H1 (cell line): Measurements from ENCODE around the gene C1QTNF7.

Experiments
- TF ChIP-seq, protein P1 (sequence below): IDR thresholded peaks from 2 replicates; pipeline ENCODE4 v1.6.1; 2012; ENCODE audit warnings: low read length, inconsistent platforms
- TF ChIP-seq, protein P2 (sequence below), 3 experiments: IDR thresholded peaks; 1 replicate in 2 of 3; 2 replicates in 1 of 3; pipeline versions ENCODE4 v1.5.1 to v1.6.1; 2011; ENCODE audit warnings: low read length in 3 of 3, mild to moderate bottlenecking in 3 of 3, inconsistent platforms in 2 of 3, low read depth in 1 of 3, moderate library complexity in 1 of 3; ENCODE audit not compliant: insufficient read depth in 1 of 3; ENCODE audit errors: control extremely low read depth in 1 of 3

DNA sequence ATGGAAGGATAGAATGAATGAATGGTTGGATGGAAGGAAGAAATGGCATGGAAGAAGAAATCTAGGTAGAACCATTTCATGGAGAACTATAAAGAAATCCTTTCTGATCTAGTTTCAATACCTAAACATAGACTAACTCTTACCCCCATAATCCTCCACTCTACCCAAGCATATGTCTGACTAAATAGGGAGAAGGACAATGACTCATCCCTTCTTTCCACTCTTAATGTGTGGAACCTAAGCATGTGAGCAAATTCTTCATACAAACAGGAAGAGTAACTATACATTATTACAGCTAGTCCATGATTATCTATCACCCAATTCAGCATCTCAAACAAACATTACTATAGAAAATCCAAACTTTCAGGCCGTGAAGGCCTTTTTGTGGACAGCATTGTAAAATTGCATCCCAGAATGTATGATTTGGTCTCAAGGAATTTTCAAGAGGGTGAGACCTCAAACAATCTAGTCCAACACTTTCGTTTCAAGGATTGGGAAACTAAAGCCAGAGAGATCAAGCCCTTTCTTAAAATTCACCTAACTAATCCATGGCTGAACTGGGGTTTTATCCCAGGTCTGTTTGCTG lies 11.2 kb downstream of the C1QTNF7 start:
- TF ChIP-seq, protein P1, sequence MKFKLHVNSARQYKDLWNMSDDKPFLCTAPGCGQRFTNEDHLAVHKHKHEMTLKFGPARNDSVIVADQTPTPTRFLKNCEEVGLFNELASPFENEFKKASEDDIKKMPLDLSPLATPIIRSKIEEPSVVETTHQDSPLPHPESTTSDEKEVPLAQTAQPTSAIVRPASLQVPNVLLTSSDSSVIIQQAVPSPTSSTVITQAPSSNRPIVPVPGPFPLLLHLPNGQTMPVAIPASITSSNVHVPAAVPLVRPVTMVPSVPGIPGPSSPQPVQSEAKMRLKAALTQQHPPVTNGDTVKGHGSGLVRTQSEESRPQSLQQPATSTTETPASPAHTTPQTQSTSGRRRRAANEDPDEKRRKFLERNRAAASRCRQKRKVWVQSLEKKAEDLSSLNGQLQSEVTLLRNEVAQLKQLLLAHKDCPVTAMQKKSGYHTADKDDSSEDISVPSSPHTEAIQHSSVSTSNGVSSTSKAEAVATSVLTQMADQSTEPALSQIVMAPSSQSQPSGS = no peak
- TF ChIP-seq, protein P2, sequence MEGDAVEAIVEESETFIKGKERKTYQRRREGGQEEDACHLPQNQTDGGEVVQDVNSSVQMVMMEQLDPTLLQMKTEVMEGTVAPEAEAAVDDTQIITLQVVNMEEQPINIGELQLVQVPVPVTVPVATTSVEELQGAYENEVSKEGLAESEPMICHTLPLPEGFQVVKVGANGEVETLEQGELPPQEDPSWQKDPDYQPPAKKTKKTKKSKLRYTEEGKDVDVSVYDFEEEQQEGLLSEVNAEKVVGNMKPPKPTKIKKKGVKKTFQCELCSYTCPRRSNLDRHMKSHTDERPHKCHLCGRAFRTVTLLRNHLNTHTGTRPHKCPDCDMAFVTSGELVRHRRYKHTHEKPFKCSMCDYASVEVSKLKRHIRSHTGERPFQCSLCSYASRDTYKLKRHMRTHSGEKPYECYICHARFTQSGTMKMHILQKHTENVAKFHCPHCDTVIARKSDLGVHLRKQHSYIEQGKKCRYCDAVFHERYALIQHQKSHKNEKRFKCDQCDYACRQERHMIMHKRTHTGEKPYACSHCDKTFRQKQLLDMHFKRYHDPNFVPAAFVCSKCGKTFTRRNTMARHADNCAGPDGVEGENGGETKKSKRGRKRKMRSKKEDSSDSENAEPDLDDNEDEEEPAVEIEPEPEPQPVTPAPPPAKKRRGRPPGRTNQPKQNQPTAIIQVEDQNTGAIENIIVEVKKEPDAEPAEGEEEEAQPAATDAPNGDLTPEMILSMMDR (IDR thresholded peaks at IDR 0.05; ENCODE audit: control extremely low read depth in 1 of 3, insufficient read depth in 1 of 3, low read depth in 1 of 3, low read length in 3 of 3) = no peak
